ENCODE results near the gene MRPL51.
"Not testable (repeated sequence)": the region's sequence is repeated elsewhere in the genome, so short reads cannot be mapped to it uniquely, and the experiment has no call there.

GRCh38 chr12:6475233-6475975, 17.7 kb downstream of the MRPL51 start:
- TF ChIP-seq CTCF, POLR2A (IDR thresholded peaks at IDR 0.05): not testable (repeated sequence)
